Measurements from ENCODE around the gene GIN1.
"Not testable (repeated sequence)": the region's sequence is repeated elsewhere in the genome, so short reads cannot be mapped to it uniquely, and the experiment has no call there.

GIN1 gene, protein sequence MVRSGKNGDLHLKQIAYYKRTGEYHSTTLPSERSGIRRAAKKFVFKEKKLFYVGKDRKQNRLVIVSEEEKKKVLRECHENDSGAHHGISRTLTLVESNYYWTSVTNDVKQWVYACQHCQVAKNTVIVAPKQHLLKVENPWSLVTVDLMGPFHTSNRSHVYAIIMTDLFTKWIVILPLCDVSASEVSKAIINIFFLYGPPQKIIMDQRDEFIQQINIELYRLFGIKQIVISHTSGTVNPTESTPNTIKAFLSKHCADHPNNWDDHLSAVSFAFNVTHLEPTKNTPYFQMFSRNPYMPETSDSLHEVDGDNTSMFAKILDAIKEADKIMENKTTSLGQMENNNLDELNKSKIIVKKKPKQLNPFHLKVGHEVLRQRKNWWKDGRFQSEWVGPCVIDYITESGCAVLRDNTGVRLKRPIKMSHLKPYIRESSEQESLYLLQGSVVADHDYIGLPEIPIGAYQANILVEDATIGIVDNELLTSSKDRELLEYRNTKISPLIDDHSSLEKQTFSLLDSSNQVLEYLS

DNA sequence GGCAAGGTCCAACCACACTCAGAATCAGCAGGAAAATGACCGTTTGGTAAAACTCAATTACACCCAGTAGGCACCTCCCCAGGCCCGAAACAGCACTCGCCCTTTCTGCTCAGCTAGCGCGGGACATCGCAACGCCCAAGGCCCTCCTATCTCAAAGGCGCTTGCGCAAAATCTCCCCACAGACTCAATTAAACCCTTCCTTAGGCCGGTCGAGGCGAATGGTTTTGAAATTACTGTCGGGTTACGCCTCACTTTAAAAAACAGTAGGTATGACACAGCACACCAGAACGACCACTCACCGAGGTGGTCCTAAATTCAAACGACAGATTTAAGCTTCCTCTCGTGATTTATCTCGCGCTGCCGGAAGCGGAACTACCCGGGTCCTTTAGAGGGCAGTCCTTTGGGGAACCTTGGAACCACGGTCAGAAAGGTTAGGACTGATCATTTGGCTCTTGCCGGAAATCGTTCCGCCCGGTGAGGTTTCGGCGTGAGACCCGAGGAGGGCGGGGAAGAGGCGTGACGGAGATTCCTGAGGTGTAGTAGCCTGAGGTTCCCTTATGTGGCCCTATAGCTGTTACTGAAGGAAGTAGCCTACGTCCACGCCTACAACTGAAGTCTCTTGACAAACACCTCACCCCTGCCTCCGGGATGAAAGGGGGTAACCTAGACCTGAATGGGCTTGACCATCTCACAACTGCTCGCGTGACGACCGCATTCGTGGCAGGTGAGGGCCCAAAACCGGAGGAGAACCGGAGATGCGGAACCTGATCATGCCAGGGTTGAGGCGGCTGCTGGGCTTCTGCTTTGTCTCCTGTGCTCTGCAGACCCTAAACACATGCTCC lies at the start of gene GIN1, which contains the start of gene PPIP5K2:
Gene GIN1 (minus strand): TSS at position 374 of the 842 bp plus-strand sequence. CDS start 11,431 bp downstream, outside the sequence.
Gene PPIP5K2 (plus strand): TSS at position 537 of the 842 bp plus-strand sequence. CDS start 9,289 bp downstream, outside the sequence.
- DNase-seq = peak; percentile 95 to 96

DNA sequence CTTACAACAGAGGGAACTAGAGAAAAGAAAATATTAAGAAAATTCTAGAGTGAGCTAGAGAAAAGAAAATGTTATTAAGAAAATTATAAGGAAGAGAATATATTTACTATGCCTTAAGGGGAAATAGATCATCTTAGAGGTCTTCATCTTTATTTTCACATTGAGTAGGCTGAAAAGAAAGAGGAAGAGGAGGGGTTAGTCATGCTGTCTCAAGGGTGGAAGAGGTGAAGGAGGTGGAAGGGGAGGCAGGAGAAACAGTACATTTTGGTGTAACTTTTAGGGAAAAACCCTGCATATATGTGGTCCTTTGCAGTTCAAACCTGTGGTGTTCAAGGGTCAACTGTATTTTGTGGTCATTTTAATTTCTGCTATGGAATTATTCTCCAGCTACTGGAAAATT lies 46.8 kb upstream of the GIN1 start:
- DNase-seq = no peak

DNA sequence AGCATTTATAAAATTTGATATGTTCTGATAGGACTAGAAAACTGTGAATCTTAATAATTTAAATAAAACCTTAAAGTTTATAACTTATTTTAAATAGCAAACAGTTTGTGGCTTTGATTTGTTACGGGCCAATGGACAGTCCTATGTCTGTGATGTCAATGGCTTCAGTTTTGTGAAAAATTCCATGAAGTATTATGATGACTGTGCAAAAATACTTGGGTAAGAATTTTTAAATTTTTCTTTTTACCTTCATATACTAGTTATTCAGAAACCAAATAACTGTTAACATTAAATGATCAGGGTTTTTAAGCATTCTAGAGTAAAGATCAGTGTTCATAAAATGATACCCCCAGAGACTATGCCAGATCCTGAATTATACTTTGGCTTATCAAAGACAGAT lies 31.2 kb upstream of the GIN1 start:
- DNase-seq = no peak

DNA sequence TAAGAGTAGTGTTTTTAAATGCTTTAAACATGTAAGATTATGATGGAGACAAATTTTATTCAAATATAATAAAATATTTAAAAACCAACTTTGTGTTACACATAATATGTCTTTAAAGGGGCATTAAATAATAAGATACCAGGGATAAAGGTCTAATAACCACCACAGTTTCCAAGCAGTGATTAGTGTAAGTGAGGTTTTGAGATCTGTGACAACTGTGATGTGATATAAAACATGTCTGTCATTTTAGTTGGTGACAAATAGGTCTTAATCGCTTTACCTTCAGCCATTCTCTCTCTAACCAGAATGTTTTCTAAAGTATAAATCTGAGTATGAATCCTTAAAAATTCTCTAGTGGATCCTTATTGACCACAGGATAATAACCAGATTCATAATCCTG lies 28.3 kb upstream of the GIN1 start:
- DNase-seq = no peak

DNA sequence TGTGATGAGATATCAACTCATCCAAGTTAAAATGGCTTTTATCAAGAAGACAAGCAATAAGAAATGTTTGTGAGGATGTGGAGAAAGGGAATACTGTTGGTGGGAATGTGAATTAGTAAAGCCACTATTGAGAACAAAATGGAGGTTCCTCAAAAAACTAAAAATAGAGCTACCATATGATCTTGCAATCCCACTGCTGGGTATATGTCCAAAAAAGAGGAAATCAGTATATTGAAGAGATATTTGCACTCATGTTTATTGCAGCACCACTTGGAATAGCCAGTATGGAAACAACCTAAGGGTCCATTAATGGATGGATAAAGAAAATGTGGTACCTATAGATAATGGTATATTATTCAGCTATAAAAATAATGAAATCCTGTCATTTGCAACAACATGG lies 25.3 kb upstream of the GIN1 start:
- DNase-seq = no peak

DNA sequence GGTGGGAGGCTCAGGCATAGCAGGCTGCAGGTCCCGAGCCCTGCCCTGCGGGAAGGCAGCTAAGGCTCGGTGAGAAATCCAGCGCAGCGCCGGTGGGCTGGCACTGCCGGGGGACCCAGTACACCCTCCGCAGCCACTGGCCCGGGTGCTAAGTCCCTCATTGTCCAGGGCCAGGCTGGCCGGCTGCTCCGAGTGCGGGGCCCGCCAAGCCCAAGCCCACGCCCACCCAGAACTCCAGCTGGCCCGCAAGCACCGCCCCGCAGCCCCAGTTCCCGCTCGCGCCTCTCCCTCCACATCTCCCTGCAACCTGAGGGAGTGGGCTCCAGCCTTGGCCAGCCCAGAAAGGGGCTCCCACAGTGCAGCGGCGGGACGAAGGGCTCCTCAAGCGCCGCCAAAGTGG lies 22.2 kb upstream of the GIN1 start:
- not testable (repeated sequence) for DNase-seq

DNA sequence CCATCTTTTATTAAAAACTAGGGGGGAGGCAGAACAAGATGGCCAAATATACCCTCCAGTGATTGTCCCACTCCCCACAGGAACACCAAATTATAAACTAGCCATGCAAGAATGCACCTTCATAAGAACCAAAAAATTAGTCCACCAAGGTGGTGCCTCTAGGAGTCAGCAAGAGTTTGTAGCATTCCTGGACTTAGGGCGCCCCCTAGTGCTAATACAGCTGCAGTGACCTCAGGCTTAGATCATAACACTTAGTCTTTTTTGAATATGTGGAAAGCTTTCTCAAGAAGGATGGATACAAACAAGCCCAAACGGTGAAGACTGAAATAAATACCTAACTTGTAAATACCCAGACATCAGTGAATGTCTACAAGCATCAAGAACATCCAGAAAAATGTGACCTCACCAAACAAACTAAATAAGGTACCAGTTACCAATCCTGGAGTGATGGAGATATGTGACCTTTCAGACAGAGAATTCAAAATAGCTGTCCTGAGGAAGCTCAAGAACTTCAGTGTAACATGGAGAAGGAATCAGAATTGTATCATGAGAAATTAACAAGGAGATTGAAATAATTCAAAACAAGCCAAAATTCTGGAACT lies 19.4 kb upstream of the GIN1 start:
- DNase-seq = peak; percentile 25 to 37

DNA sequence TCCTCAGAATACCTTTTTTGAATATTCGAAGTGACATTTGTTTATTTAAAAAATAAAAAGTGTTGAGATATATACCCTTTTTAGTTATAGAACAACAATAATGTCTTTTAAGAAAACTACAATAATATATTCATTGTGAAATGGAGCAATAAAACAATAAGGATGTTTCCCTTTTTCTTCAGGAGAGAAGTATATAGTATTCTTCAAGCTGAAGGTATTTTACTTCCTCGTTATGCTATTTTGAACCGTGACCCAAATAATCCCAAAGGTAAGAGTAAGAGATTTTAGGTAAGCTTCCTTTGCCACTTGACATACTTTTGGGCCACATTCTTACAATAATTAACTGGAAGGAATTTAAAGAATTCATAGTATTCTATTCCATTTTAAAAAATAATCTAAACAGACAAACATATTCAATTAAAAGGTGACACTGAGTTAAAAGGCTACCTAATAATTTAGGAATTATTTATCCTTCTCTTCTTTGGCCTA lies 18.3 kb upstream of the GIN1 start:
- no peak for DNase-seq

DNA sequence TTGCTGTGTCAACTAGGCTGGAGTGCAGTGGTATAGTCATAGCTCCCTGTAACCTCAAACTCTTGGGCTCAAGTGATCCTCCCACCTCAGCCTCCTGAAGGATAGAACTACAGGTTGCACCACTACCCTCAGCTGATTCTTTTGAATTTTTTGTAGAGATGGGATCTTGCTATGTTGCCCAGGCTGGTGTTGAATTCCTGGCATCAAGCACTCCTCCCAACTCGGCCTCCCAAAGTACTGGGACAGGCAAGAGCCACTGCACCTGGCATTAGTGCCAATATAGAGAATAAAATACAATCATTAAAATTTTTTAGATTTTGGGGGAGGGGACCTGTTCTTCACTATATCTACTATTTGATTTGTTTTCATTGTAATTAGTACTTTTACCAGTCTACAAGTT lies 15.5 kb upstream of the GIN1 start:
- DNase-seq = no peak

DNA sequence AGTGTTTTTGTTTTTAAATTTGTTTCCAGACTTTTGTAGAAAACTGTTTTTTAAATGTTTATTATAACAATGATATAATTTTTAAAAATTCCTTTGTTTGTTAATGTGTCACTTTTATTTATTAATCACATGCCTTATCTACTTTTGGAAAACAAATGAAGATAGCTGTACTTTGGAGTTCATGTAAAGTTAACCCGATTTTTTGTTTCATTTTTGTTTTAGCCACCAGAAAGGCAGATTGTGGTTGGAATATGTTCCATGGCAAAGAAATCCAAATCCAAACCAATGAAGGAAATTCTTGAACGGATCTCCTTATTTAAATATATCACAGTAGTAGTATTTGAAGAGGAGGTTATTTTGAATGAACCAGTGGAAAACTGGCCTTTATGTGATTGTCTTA lies 13.3 kb upstream of the GIN1 start:
- no peak for DNase-seq

DNA sequence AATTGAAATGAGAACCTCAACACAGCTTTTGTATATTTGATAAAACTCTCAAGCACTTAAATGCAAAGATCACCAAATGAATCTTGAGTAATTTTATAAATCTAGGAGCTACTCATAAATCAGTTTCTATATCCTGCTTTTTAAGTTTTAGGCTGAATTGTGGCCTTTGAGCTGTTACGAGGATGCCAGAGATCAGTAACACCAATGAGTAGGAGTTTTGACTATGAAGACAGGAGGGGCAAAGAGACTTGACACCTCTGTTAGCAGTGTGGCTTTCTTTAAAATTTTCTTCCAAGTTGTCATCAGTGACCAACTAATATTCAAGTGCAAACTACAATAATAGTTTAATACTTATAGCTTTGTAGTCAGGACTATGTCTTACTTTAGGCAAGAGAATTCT lies 12.7 kb upstream of the GIN1 start:
- no peak for DNase-seq

DNA sequence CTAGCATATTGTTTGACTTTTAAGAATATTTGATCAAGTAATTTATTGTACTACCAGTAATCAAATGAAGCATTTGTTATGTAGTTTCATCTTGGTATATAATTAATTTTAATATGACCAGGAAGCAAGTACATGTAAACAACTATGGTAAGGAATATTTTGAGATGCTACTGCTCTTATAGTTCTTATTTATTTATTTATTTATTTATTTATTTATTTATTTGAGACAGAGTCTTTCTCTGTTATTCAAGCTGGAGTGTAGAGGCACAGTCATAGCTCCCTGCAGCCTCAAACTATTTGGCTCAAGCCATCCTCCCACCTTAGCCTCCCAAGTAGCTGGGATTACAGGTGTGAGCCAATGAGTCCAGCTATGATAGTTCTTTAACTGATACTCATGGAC lies 8.3 kb upstream of the GIN1 start:
- no peak for DNase-seq

DNA sequence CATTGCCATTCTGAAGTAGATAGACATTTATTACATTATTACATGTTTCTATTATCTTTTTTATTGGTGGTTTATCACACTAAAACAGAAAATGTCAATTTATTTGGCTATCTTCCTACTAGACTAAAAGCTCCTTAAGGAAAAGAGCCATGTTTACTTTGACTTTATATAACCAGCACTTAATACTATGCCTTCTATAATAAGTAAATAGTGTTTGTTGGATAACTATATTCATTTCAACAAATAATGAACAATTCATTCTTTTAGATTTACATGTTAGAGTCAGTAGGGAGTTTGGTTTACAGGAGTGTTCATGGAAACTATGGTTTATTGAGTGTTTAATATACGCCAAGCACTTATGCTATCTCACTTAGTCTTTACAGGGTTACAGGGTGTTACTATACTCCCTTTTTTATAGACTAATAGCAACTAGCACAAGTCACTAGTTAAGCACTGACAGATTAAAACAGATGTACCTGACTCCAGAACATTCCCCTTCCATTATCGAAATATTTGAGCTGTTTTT lies 7.4 kb upstream of the GIN1 start:
- no peak for DNase-seq

DNA sequence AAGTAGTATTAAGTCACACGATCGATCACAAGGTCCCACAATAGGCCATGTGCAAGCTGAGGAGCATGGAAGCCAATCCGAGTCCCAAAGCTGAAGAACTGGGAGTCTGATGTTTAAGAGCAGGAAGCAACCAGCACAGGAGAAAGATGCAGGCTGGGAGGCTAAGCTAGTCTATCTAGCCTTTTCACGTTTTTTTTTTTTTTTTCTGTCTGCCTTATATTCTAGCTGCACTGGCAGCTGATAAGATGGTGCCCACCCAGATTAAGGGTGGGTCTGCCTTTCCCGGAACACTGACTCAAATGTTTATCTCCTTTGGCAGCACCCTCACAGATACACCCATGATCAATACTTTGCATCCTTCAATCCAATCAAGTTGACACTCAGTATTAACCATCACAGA lies 6.6 kb upstream of the GIN1 start:
- DNase-seq = no peak

DNA sequence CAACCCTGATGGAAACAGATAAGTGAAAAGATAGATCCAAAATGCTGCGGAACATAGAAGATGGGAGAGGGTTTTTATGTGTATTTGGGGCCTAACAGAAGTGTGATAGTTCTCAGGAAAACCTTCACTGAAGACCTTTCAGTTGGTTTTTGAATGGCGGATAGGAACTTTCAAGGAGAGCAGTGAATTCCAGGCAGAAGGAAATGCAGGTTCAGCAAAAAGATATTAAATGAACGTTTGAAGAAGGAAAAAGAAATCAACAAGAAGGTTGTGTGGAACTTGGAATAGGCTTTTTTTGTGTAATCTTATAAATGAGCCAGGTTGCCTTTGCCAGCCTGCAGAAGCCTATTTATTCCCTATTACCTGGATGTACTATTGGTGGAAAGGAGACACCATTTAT lies 2.3 kb upstream of the GIN1 start:
- no peak for DNase-seq

DNA sequence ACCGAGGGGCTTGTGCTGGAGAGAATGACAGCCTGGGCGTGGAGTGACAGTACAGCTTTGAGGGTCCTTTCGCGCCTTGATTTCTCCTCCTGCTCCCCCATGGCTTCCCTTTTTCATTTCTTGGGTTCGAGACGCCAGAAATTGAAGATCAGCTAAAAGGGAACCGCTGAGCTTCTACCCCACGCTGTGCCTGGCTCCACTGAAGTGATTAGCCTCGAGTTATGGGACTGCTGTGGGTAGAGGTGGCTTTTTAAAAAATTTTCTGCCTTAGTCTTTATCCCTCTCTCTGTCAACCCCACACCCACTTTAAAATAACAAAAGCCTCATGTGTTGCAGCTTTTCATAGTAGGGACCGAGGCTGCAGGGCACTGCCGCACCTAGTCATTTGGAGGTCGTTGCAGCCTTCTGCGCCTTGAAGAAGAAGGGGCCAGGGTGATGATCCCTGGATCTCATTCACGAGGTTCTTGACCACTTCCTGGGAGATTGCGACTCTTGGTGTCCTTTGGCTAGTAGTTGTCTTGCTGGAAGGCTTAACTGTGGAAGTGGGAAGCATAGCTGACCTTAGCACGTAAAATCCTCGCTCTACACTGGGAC lies 766 bp upstream of the GIN1 start:
- DNase-seq = no peak

DNA sequence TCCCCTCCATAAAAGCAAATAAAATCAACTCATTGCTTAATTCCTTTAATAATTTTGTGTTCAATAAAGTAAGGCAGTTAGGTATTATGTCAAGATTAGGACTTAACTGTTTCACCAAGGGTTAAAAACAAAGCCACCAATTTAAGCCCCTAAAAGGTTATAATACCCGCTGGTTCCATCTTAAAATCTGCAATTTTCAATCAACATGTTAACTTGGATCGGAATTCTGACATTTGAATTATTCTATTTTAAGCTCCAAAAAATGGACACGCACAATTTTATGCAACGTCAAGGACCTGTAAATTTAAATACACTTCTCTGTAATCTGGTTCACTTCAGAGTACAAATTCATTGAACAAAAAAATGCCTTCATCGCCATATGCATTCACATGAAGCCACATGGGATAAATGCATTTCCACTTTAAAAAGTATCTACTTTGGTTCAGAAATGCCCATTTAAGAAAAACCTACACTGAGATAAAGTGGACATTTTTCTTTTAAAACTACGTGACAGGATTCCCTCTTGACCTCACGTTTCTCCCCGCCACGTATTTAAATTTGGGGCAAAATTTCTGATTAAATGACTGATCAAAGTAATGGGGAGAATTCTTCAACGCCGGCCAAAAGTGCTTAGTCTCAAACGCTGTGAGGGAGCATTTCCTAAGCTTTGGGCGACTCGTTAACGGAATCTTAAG lies 721 bp downstream of the GIN1 start:
- no peak for DNase-seq

DNA sequence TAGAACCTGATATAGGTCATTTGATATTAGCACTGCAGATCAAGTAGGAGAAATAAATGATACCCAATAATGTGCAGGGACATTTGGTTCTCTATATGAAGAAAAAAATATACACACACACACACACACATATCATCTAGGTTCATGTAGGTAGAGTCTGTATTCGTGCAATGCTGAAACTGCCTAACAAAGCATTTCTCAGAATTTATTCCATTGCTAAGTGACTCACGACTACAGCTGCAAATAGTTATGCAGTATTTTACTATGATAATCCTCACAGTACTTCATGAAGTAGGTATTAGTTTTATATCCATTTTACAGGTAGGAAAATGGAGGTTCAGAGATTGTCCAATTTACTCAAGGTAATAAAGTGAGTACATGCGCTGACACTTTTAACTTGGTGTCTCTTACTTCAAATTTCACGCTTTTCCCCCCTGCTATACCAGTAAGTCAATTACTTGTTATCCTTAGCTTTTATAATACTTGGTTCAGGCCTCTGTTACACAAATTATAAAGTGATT lies 2.4 kb downstream of the GIN1 start:
- no peak for DNase-seq

DNA sequence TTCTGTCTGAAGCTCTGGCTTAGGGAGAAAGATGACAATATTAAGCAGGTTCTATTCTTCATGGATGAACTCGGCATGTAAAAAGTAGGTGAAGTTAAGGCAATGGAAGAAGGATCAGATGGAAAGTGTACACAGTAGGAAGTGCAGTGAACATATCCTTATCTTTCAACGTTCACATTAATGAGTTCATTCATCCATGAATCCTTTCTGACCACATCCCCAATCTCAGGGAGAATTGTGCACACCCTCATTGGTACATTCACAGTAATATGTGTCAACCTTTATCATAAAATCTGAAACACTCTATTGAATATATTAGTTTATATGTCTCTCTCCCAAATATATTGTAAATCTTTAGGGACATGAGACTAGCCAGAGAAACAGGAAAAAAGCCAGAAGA lies 5.5 kb downstream of the GIN1 start:
- DNase-seq = no peak

DNA sequence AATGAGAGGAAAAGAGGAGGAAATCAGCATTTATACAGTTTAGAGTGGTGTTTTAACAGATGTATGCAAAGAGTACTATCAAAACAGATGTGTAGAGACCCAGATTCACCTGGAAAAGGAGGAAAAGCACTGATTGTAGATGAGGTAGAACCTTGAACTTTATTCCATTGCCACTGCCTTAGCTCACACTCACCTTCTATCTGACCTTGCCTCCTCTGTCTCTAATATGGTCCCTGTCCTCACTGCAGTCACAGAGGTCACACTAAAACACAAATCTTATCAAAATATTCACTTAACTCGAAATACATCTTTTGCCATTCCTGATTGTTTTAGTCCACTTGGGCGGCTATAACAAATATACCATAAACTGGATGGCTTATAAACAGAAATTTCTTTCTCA lies 7.0 kb downstream of the GIN1 start:
- DNase-seq = no peak

DNA sequence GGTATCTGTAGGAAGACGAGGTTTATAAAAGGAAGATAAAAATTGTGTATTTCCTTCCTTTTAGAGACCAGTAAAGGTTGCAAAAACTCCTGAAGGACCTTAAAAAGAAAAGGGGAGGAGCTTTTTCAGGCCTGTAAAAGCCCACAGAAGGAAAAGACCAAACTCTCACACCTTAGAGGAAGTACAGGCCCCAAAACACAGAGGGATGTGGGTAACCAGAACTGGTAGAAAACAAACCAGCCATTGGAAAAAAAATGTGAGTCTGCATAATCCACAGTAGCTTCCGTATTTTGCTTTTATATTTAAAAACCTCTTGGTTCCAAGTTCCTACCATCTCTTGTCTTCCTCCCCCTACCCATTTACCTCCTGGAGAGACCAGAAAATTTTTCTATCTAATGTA lies 8.5 kb downstream of the GIN1 start:
- no peak for DNase-seq

DNA sequence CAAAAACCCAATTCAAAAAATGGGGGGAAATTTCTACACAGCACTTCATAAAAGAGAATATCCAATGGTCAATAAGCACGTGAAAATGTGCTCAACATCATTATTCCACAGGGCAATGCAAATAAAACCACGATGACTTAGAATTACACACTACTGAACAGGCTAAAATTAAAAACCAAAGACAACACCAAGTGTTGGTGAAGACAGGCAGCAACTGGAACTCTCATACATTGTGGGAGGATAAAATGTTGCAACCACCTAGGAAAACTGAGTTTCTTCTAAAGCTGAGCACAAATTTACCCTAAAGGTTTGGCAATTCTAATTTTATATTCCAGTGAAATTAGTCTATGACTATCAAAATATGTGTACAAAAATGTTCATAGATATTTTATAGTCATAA lies 9.5 kb downstream of the GIN1 start:
- no peak for DNase-seq
